Measurements from ENCODE around the gene PIWIL1. TPM values are rescaled to one million over a fixed set of nuclear protein-coding genes. Genes with fewer than 3 reads are reported as not detected.

Gene PIWIL1
- total and polyA plus RNA-seq, 2 of the 4 experiments (the other 2 are of a cell fraction), result not detected

DNA sequence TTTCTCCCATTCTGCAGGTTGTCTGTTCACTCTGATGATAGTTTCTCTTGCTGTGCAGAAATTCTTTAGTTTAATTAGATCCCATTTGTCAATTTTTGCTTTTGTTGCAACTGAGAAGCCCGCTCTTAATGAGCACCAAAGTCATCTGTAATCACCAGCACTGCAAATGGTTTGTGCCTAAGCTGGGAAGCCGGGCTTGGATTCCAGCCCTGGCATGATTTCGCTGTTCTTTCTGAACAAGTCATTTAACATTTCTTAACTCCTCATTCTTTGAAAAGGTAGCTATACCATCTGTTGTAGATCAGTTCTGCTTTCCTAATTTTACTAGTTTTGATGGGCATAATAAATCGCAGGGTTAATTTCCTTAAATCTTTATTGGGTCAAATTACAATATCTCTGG, 32.1 kb downstream of the PIWIL1 start:
- no peak overlapping the region for H3K4ac ChIP-seq (ENCODE audit: low read depth, low read length)
- 0% methylated on average over 1 of the region's 4 CpGs; no CpG with 5 or more reads in 1 of the 2 experiments for WGBS, 2 experiments (ENCODE audit: extremely low coverage in 2 of 2, insufficient read length in 1 of 2)
- no peak overlapping the region for H3K4me2 ChIP-seq (ENCODE audit: low read depth, low read length)
- H2AK9ac ChIP-seq (replicated peaks; ENCODE audit: low read depth, low read length, poor library complexity), result no peak overlapping the region
- no peaks in the 10 kb centered on the region for H4K20me1 ChIP-seq (ENCODE audit: insufficient read depth, low read length)
- no peaks in the 10 kb centered on the region for H3K9me1 ChIP-seq (ENCODE audit: insufficient read depth, low read length)
- no peak overlapping the region for H3K56ac ChIP-seq (ENCODE audit: extremely low read depth, insufficient read depth, low read length)
- H4K91ac ChIP-seq (ENCODE audit: insufficient read depth, low read depth, low read length), result no peak overlapping the region
- TF ChIP-seq MXI1 (IDR thresholded peaks at IDR 0.05; ENCODE audit: borderline replicate concordance, low read depth, low read length) (no peak), MAFK (IDR thresholded peaks at IDR 0.05; ENCODE audit: low read depth, low read length) (no peak), SMC3 (IDR thresholded peaks at IDR 0.05; ENCODE audit: low read depth, low read length) (no peak), RAD21 (IDR thresholded peaks at IDR 0.05; ENCODE audit: low read length) (no peak), RCOR1 (IDR thresholded peaks at IDR 0.05; ENCODE audit: insufficient replicate concordance, low read length) (no peak), FOS (IDR thresholded peaks at IDR 0.05; ENCODE audit: low read depth, low read length) (no peak), NFE2L2 (IDR thresholded peaks at IDR 0.05; ENCODE audit: low read depth, low read length) (no peak), MAZ (IDR thresholded peaks at IDR 0.05; ENCODE audit: borderline replicate concordance, low read depth, low read length) (no peak), POLR2A (IDR thresholded peaks at IDR 0.05; ENCODE audit: low read depth, low read length) (no peak), CEBPB (IDR thresholded peaks at IDR 0.05; ENCODE audit: low read depth, low read length) (no peak), RFX5 (IDR thresholded peaks at IDR 0.05; ENCODE audit: low read depth, low read length) (no peak)
- TF ChIP-seq, protein P1, sequence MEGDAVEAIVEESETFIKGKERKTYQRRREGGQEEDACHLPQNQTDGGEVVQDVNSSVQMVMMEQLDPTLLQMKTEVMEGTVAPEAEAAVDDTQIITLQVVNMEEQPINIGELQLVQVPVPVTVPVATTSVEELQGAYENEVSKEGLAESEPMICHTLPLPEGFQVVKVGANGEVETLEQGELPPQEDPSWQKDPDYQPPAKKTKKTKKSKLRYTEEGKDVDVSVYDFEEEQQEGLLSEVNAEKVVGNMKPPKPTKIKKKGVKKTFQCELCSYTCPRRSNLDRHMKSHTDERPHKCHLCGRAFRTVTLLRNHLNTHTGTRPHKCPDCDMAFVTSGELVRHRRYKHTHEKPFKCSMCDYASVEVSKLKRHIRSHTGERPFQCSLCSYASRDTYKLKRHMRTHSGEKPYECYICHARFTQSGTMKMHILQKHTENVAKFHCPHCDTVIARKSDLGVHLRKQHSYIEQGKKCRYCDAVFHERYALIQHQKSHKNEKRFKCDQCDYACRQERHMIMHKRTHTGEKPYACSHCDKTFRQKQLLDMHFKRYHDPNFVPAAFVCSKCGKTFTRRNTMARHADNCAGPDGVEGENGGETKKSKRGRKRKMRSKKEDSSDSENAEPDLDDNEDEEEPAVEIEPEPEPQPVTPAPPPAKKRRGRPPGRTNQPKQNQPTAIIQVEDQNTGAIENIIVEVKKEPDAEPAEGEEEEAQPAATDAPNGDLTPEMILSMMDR (conservative IDR thresholded peaks at IDR 0.05; ENCODE audit: low read depth, low read length), result no peak
- no peak overlapping the region for H2BK15ac ChIP-seq (ENCODE audit: low read depth, low read length)
- DNase-seq (no peak), ATAC-seq (ENCODE audit: low read depth) (no peak)
- H2BK5ac ChIP-seq (ENCODE audit: low read depth, low read length, poor library complexity, severe bottlenecking), result no peak overlapping the region
- no peaks in the 10 kb centered on the region for H3K79me1 ChIP-seq (ENCODE audit: low read depth in 1 of 2, low read length in 2 of 2)
- dilution Hi-C loops (cut with HindIII; ENCODE audit: low sequenced_read_pairs, unreplicated experiment) (no loop called here), in situ Hi-C loops (cut with MboI; ENCODE audit: low sequenced_read_pairs) (no loop called here), intact Hi-C loops (cut with micrococcal nuclease) (no loop called here)
- no peak overlapping the region for H4K8ac ChIP-seq (ENCODE audit: low read depth in 2 of 2, low read length in 2 of 2)
- no TSS peak for BruUV-seq (replicated peaks)
- H3K9ac ChIP-seq (ENCODE audit: low read depth, low read length), result no peak overlapping the region
- no peak overlapping the region for H2BK20ac ChIP-seq (ENCODE audit: low read depth, low read length)
- H2BK120ac ChIP-seq (ENCODE audit: low read depth, low read length), result no peak overlapping the region
- H4K5ac ChIP-seq (ENCODE audit: low read depth, low read length), result no peak overlapping the region
- no peak overlapping the region for H3K23ac ChIP-seq (ENCODE audit: low read depth, low read length)
- ChIA-PET CTCF (no interaction called here), POLR2A (ENCODE audit: unreplicated experiment) (no interaction called here)
- H3K36me3 ChIP-seq (ENCODE audit: control insufficient read depth, insufficient read depth, low read length), result no peaks in the 10 kb centered on the region
- H3K18ac ChIP-seq (ENCODE audit: low read depth, low read length), result no peak overlapping the region
- no peak overlapping the region for H2AFZ ChIP-seq (replicated peaks; ENCODE audit: low read length, poor library complexity)
- peaks cover 19% of the 10 kb centered on the region for H3K9me3 ChIP-seq (ENCODE audit: control insufficient read depth, insufficient read depth, low read length)
- H3K27me3 ChIP-seq (ENCODE audit: control insufficient read depth, insufficient read depth, low read length), result no peaks in the 10 kb centered on the region
- no peak overlapping the region for H3K14ac ChIP-seq (replicated peaks; ENCODE audit: low read depth, low read length)
- H3K4me1 ChIP-seq (ENCODE audit: control insufficient read depth, insufficient read depth, low read length), result no peaks in the 10 kb centered on the region
- no peak overlapping the region for H3K27ac ChIP-seq (ENCODE audit: insufficient read depth, low read length)
- H2AK5ac ChIP-seq (ENCODE audit: low read depth, low read length), result no peak overlapping the region
- no peak overlapping the region for H3K4me3 ChIP-seq (ENCODE audit: insufficient read depth, low read depth, low read length)

Measured in IMR-90 (cell line).